ENCODE data around the gene DCAF12L2.

DNA sequence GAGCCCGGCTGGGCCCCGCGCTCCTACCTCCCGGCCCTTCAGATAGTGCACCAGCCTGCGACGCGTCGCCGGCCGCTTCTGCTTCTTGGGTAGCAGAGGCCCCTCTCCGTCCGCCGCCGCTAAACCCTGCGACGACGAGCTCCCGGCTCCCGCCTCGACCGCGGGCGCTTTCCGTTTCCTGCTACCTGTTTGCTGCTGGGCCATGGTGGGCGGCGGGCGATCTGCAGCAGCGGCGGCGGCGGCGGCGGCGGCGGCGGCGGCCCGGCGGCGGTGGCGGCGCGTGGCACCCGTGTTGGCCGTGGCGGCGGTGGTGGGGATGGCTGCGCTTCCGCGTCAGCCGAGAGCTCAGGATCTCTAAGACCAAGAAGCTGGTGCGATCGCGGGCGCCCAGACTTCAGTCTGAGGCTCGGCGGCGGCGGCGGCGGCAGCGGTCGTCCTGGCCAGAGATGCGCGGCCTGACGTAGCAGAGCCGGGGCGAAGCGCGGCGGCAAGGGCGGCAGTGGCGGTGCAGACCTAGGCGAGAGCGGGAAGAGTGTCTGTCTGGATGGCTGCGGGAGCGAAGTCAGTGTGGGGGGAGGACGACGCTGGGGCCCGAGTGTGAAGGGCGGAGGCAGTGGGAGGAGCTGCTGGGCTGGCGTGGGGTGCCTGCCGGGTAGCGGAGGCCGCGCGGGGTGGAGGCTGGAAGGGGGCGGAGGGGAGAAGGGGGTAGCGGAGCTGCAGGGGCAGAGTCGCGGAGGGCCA lies at the start of gene DCAF12L2:
- TF ChIP-seq TCF12 (IDR thresholded peaks at IDR 0.05; ENCODE audit: low read depth), result no peak
- TF ChIP-seq, protein P1, sequence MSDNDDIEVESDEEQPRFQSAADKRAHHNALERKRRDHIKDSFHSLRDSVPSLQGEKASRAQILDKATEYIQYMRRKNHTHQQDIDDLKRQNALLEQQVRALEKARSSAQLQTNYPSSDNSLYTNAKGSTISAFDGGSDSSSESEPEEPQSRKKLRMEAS (IDR thresholded peaks at IDR 0.05), result no peak
- no peak for TF ChIP-seq RAD21 (IDR thresholded peaks at IDR 0.05; ENCODE audit: low read depth)
- no peak for TF ChIP-seq YY1 (IDR thresholded peaks at IDR 0.05; ENCODE audit: low read depth)
- no peak for TF ChIP-seq CREB1 (IDR thresholded peaks at IDR 0.05; ENCODE audit: low read depth)
- TF ChIP-seq EP300 (IDR thresholded peaks at IDR 0.05; ENCODE audit: borderline replicate concordance), result no peak
- TF ChIP-seq, protein P2, sequence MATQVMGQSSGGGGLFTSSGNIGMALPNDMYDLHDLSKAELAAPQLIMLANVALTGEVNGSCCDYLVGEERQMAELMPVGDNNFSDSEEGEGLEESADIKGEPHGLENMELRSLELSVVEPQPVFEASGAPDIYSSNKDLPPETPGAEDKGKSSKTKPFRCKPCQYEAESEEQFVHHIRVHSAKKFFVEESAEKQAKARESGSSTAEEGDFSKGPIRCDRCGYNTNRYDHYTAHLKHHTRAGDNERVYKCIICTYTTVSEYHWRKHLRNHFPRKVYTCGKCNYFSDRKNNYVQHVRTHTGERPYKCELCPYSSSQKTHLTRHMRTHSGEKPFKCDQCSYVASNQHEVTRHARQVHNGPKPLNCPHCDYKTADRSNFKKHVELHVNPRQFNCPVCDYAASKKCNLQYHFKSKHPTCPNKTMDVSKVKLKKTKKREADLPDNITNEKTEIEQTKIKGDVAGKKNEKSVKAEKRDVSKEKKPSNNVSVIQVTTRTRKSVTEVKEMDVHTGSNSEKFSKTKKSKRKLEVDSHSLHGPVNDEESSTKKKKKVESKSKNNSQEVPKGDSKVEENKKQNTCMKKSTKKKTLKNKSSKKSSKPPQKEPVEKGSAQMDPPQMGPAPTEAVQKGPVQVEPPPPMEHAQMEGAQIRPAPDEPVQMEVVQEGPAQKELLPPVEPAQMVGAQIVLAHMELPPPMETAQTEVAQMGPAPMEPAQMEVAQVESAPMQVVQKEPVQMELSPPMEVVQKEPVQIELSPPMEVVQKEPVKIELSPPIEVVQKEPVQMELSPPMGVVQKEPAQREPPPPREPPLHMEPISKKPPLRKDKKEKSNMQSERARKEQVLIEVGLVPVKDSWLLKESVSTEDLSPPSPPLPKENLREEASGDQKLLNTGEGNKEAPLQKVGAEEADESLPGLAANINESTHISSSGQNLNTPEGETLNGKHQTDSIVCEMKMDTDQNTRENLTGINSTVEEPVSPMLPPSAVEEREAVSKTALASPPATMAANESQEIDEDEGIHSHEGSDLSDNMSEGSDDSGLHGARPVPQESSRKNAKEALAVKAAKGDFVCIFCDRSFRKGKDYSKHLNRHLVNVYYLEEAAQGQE (IDR thresholded peaks at IDR 0.05; ENCODE audit: low read depth), result no peak
- no peak for TF ChIP-seq FOXM1 (IDR thresholded peaks at IDR 0.05; ENCODE audit: borderline replicate concordance, low read depth)
- TF ChIP-seq CEBPB (IDR thresholded peaks at IDR 0.05), result no peak
- no peak for TF ChIP-seq ZBTB7A (IDR thresholded peaks at IDR 0.05; ENCODE audit: low read depth)
- no peak for TF ChIP-seq TAF1 (IDR thresholded peaks at IDR 0.05; ENCODE audit: low read depth)
- TF ChIP-seq, protein P3, sequence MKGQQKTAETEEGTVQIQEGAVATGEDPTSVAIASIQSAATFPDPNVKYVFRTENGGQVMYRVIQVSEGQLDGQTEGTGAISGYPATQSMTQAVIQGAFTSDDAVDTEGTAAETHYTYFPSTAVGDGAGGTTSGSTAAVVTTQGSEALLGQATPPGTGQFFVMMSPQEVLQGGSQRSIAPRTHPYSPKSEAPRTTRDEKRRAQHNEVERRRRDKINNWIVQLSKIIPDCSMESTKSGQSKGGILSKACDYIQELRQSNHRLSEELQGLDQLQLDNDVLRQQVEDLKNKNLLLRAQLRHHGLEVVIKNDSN (IDR thresholded peaks at IDR 0.05), result no peak
- TF ChIP-seq TEAD4 (IDR thresholded peaks at IDR 0.05), result no peak
